Liver (tissue), 9 donors: ENCODE measurements around the gene ALDH1B1. TPM values are rescaled to one million over a fixed set of nuclear protein-coding genes. Genes with fewer than 3 reads are reported as not detected.

ENCODE experiments used
- DNase-seq: peaks from one replicate; pipeline ENCODE4 v3.0.0-alpha.2; 2017; ENCODE audit warnings: low spot score
- H3K27ac ChIP-seq, 2 donors: one replicate each; pipeline ENCODE4 v1.7.0; 2013; ENCODE audit warnings: inconsistent platforms in 2 of 2, low read length in 2 of 2, control low read depth in 1 of 2, low read depth in 1 of 2, mild to moderate bottlenecking in 1 of 2
- H3K27me3 ChIP-seq, 4 donors: one replicate each; pipeline versions ENCODE4 v1.6.1 to v1.7.0; 2013; ENCODE audit warnings: low read length in 3 of 4, inconsistent platforms in 1 of 4, mild to moderate bottlenecking in 1 of 4, moderate library complexity in 1 of 4; ENCODE audit not compliant: control insufficient read depth in 4 of 4, insufficient read depth in 4 of 4
- H3K36me3 ChIP-seq, 4 donors: one replicate each; pipeline versions ENCODE4 v1.6.1 to v1.7.0; 2013; ENCODE audit warnings: low read length in 3 of 4, mild to moderate bottlenecking in 3 of 4, low read depth in 1 of 4, moderate library complexity in 1 of 4; ENCODE audit not compliant: control insufficient read depth in 4 of 4, insufficient read depth in 3 of 4
- H3K4me1 ChIP-seq, 4 donors: one replicate each; pipeline versions ENCODE4 v1.6.1 to v1.7.0; 2013; ENCODE audit warnings: low read length in 3 of 4, mild to moderate bottlenecking in 3 of 4, moderate library complexity in 1 of 4; ENCODE audit not compliant: control insufficient read depth in 4 of 4, insufficient read depth in 4 of 4
- H3K4me3 ChIP-seq, 3 donors: one replicate each; pipeline versions ENCODE4 v1.6.1 to v1.7.0; 2013; ENCODE audit warnings: low read length in 3 of 3, control low read depth in 1 of 3, low read depth in 1 of 3, mild to moderate bottlenecking in 1 of 3
- H3K9ac ChIP-seq, 2 donors: one replicate each; pipeline ENCODE4 v1.7.0; 2013; ENCODE audit warnings: low read length in 2 of 2, mild to moderate bottlenecking in 2 of 2, moderate library complexity in 2 of 2, control low read depth in 1 of 2, low read depth in 1 of 2
- H3K9me3 ChIP-seq, 4 donors: one replicate each; pipeline versions ENCODE4 v1.6.1 to v1.7.0; 2013; ENCODE audit warnings: low read length in 3 of 4; ENCODE audit not compliant: control insufficient read depth in 4 of 4
- EGR1 ChIP-seq, 2 donors: IDR thresholded peaks; 2 replicates each; pipeline ENCODE4 v1.6.1; 2016 to 2018; ENCODE audit warnings: antibody characterized with exemption in 2 of 2, low read depth in 2 of 2
- FOXA1 ChIP-seq: IDR thresholded peaks from 2 replicates; pipeline ENCODE4 v1.6.1; 2016; ENCODE audit warnings: antibody characterized with exemption
- FOXA2 ChIP-seq: IDR thresholded peaks from 2 replicates; pipeline ENCODE4 v1.6.1; 2016; ENCODE audit warnings: antibody characterized with exemption
- GABPA ChIP-seq, 2 donors: IDR thresholded peaks in 1 of 2; conservative IDR thresholded peaks in 1 of 2; 2 replicates each; pipeline ENCODE4 v1.6.1; 2016; ENCODE audit warnings: antibody characterized with exemption in 2 of 2, mild to moderate bottlenecking in 1 of 2, moderate library complexity in 1 of 2
- HNF4A ChIP-seq, 2 donors: conservative IDR thresholded peaks; 2 replicates each; pipeline ENCODE4 v1.6.1; 2016; ENCODE audit warnings: antibody characterized with exemption in 2 of 2, mild to moderate bottlenecking in 2 of 2
- HNF4G ChIP-seq: IDR thresholded peaks from 2 replicates; pipeline ENCODE4 v1.6.1; 2016; ENCODE audit warnings: antibody characterized with exemption
- JUND ChIP-seq, 2 donors: IDR thresholded peaks; 2 replicates each; pipeline ENCODE4 v1.6.1; 2016; ENCODE audit warnings: antibody characterized with exemption in 2 of 2
- MAX ChIP-seq: IDR thresholded peaks from 2 replicates; pipeline ENCODE4 v1.6.1; 2016; ENCODE audit warnings: antibody characterized with exemption
- NR2F2 ChIP-seq: IDR thresholded peaks from 2 replicates; pipeline ENCODE4 v1.6.1; 2016; ENCODE audit warnings: antibody characterized with exemption
- RAD21 ChIP-seq, 2 donors: IDR thresholded peaks; 2 replicates each; pipeline ENCODE4 v1.6.1; 2016; ENCODE audit warnings: antibody characterized with exemption in 2 of 2, mild to moderate bottlenecking in 2 of 2
- REST ChIP-seq: IDR thresholded peaks from 2 replicates; pipeline ENCODE4 v1.6.1; 2016; ENCODE audit warnings: antibody characterized with exemption, mild to moderate bottlenecking
- RXRA ChIP-seq, 2 donors: IDR thresholded peaks; 2 replicates each; pipeline ENCODE4 v1.6.1; 2017 to 2018; ENCODE audit warnings: antibody characterized with exemption in 2 of 2, mild to moderate bottlenecking in 1 of 2
- SP1 ChIP-seq: IDR thresholded peaks from 2 replicates; pipeline ENCODE4 v1.6.1; 2018; ENCODE audit warnings: antibody characterized with exemption, mild to moderate bottlenecking
- TAF1 ChIP-seq: conservative IDR thresholded peaks from 2 replicates; pipeline ENCODE4 v1.6.1; 2016; ENCODE audit warnings: antibody characterized with exemption, mild to moderate bottlenecking
- YY1 ChIP-seq: IDR thresholded peaks from 2 replicates; pipeline ENCODE4 v1.6.1; 2016; ENCODE audit warnings: antibody characterized with exemption, mild to moderate bottlenecking
- ZBTB33 ChIP-seq: IDR thresholded peaks from 2 replicates; pipeline ENCODE4 v1.6.1; 2016; ENCODE audit warnings: antibody characterized with exemption
- WGBS: extraction: QIAGEN DNeasy Blood & Tissue Kit; methylation state at CpG from one replicate; pipeline ENCODE4 v1.1.7; 2013; 5-methylcytosine and 5-hydroxymethylcytosine counted together
- polyA plus RNA-seq, 2 donors: library from polyadenylated mRNA; stranded (reverse) in 1 of 2; unstranded in 1 of 2; fragments of 200-250 nt in 1 of 2; fragments of >200 nt in 1 of 2; fragmentation: Nextera tagmentation in 1 of 2; extraction: Ambion mirVana in 1 of 2; gene quantifications; one replicate each; pipeline versions ENCODE4 v1.2.1 to v1.2.3, GENCODE V29; 2013 to 2015
- total RNA-seq, 2 donors: library from RNA; depleted of rRNA; stranded (reverse); fragments of >200 nt; gene quantifications; one replicate each; pipeline ENCODE4 v1.2.3, GENCODE V29; 2014
- TF ChIP-seq, protein P1 (sequence below): IDR thresholded peaks from 2 replicates; pipeline ENCODE4 v1.6.1; 2016; ENCODE audit warnings: antibody characterized with exemption
- TF ChIP-seq, protein P2 (sequence below): fragments of 150-350 bp; IDR thresholded peaks from 2 replicates; pipeline ENCODE4 v1.5.1; 2017; ENCODE audit warnings: improper control_type of control experiment, low read depth, low read length; ENCODE audit not compliant: missing input control
- donor health status: healthy.
- donor health status: healthy.
- donor health status: healthy.
- donor health status: healthy.
- donor health status: healthy.

Gene ALDH1B1
- total and polyA plus RNA-seq, 4 donors, result 18.9 to 73.9 (median 52.6) TPM

GRCh38 chr9:38423273-38423972, 30.9 kb downstream of the ALDH1B1 start:
- Histone ChIP-seq H3K36me3 (no peaks in the 10 kb centered on the region), H3K4me1 (peaks cover 3 to 12% (median 5%) of the 10 kb centered on the region in 4 donors), H3K4me3 (peak overlapping the region in 1 of 3 donors; percentile 51), H3K9me3 (no peaks in the 10 kb centered on the region), H3K9ac (no peak overlapping the region), H3K27ac (no peak overlapping the region), H3K27me3 (no peaks in the 10 kb centered on the region)
- DNase-seq, result no peak
- 50% methylated on average over 15 of the region's 15 CpGs for WGBS
- no peak for TF ChIP-seq GABPA (IDR thresholded peaks at IDR 0.05 in 1 of 2, conservative IDR thresholded peaks at IDR 0.05 in 1 of 2)
- TF ChIP-seq FOXA1, result no peak
- no peak for TF ChIP-seq RXRA (IDR thresholded peaks at IDR 0.05)
- no peak for TF ChIP-seq TAF1
- TF ChIP-seq FOXA2, result no peak
- TF ChIP-seq JUND (IDR thresholded peaks at IDR 0.05), result no peak
- no peak for TF ChIP-seq REST
- TF ChIP-seq HNF4A (conservative IDR thresholded peaks at IDR 0.05), result no peak
- TF ChIP-seq EGR1 (IDR thresholded peaks at IDR 0.05; ENCODE audit: low read depth in 2 of 2), result no peak
- TF ChIP-seq, protein P1, sequence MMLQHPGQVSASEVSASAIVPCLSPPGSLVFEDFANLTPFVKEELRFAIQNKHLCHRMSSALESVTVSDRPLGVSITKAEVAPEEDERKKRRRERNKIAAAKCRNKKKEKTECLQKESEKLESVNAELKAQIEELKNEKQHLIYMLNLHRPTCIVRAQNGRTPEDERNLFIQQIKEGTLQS, result no peak
- no peak for TF ChIP-seq ZBTB33
- no peak for TF ChIP-seq HNF4G
- TF ChIP-seq NR2F2, result no peak
- no peak for TF ChIP-seq MAX
- TF ChIP-seq YY1, result no peak
- TF ChIP-seq SP1, result no peak
- TF ChIP-seq RAD21 (IDR thresholded peaks at IDR 0.05), result no peak
- TF ChIP-seq, protein P2, sequence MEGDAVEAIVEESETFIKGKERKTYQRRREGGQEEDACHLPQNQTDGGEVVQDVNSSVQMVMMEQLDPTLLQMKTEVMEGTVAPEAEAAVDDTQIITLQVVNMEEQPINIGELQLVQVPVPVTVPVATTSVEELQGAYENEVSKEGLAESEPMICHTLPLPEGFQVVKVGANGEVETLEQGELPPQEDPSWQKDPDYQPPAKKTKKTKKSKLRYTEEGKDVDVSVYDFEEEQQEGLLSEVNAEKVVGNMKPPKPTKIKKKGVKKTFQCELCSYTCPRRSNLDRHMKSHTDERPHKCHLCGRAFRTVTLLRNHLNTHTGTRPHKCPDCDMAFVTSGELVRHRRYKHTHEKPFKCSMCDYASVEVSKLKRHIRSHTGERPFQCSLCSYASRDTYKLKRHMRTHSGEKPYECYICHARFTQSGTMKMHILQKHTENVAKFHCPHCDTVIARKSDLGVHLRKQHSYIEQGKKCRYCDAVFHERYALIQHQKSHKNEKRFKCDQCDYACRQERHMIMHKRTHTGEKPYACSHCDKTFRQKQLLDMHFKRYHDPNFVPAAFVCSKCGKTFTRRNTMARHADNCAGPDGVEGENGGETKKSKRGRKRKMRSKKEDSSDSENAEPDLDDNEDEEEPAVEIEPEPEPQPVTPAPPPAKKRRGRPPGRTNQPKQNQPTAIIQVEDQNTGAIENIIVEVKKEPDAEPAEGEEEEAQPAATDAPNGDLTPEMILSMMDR, result no peak
